ENCODE results near the gene SAMD14.

SAMD14 gene

GRCh38 chr17:50115756-50116155, 14.2 kb downstream of the SAMD14 start:
- no peak overlapping the region for H3K4me3 ChIP-seq (ENCODE audit: low read depth, low read length)

GRCh38 chr17:50114849-50115357, 15.1 kb downstream of the SAMD14 start:
- H3K9me3 ChIP-seq (ENCODE audit: control insufficient read depth, insufficient read depth, low read length): no peaks in the 10 kb centered on the region

More at GRCh38 chr17:50115756-50116155, 14.2 kb downstream of the SAMD14 start:
- Histone ChIP-seq H3K36me3 (ENCODE audit: control insufficient read depth, insufficient read depth, low read length) (no peaks in the 10 kb centered on the region), H3K4me1 (ENCODE audit: control insufficient read depth, insufficient read depth, low read length) (peaks cover 9% of the 10 kb centered on the region), H3K9ac (ENCODE audit: low read depth, low read length) (no peak overlapping the region), H3K9me3 (ENCODE audit: control insufficient read depth, insufficient read depth, low read length) (no peaks in the 10 kb centered on the region), H3K27ac (ENCODE audit: low read depth, low read length) (no peak overlapping the region), H3K27me3 (ENCODE audit: control insufficient read depth, insufficient read depth, low read length) (peaks cover 24% of the 10 kb centered on the region)

GRCh38 chr17:50114401-50114800, 15.6 kb downstream of the SAMD14 start:
- H3K27me3 ChIP-seq (ENCODE audit: control insufficient read depth, insufficient read depth, low read length): peaks cover 16% of the 10 kb centered on the region
- H3K9me3 ChIP-seq (ENCODE audit: control insufficient read depth, insufficient read depth, low read length): no peaks in the 10 kb centered on the region
- no peak overlapping the region for H3K27ac ChIP-seq (ENCODE audit: low read depth, low read length)
- H3K4me3 ChIP-seq (ENCODE audit: low read depth, low read length): no peak overlapping the region
- H3K36me3 ChIP-seq (ENCODE audit: control insufficient read depth, insufficient read depth, low read length): no peaks in the 10 kb centered on the region
- H3K9ac ChIP-seq (ENCODE audit: low read depth, low read length): no peak overlapping the region
- H3K4me1 ChIP-seq (ENCODE audit: control insufficient read depth, insufficient read depth, low read length): peaks cover 9% of the 10 kb centered on the region

More at GRCh38 chr17:50114849-50115357, 15.1 kb downstream of the SAMD14 start:
- no peaks in the 10 kb centered on the region for H3K36me3 ChIP-seq (ENCODE audit: control insufficient read depth, insufficient read depth, low read length)
- H3K9ac ChIP-seq (ENCODE audit: low read depth, low read length): no peak overlapping the region
- H3K27ac ChIP-seq (ENCODE audit: low read depth, low read length): no peak overlapping the region
- H3K4me1 ChIP-seq (ENCODE audit: control insufficient read depth, insufficient read depth, low read length): peaks cover 9% of the 10 kb centered on the region
- H3K27me3 ChIP-seq (ENCODE audit: control insufficient read depth, insufficient read depth, low read length): peaks cover 18% of the 10 kb centered on the region
- H3K4me3 ChIP-seq (ENCODE audit: low read depth, low read length): no peak overlapping the region

GRCh38 chr17:50113624-50114320, 16.2 kb downstream of the SAMD14 start:
- Histone ChIP-seq H3K4me3 (ENCODE audit: low read depth, low read length) (no peak overlapping the region), H3K27ac (ENCODE audit: low read depth, low read length) (no peak overlapping the region), H3K27me3 (ENCODE audit: control insufficient read depth, insufficient read depth, low read length) (peaks cover 10% of the 10 kb centered on the region), H3K36me3 (ENCODE audit: control insufficient read depth, insufficient read depth, low read length) (no peaks in the 10 kb centered on the region), H3K9me3 (ENCODE audit: control insufficient read depth, insufficient read depth, low read length) (no peaks in the 10 kb centered on the region), H3K9ac (ENCODE audit: low read depth, low read length) (no peak overlapping the region), H3K4me1 (ENCODE audit: control insufficient read depth, insufficient read depth, low read length) (peaks cover 9% of the 10 kb centered on the region)

- H3K9me3 ChIP-seq (ENCODE audit: control insufficient read depth, insufficient read depth, low read length): no peaks in the 10 kb centered on the region
- peaks cover 1% of the 10 kb centered on the region for H3K27me3 ChIP-seq (ENCODE audit: control insufficient read depth, insufficient read depth, low read length)
- no peak overlapping the region for H3K4me3 ChIP-seq (ENCODE audit: low read depth, low read length)
- no peak overlapping the region for H3K27ac ChIP-seq (ENCODE audit: low read depth, low read length)
- H3K4me1 ChIP-seq (ENCODE audit: control insufficient read depth, insufficient read depth, low read length): peaks cover 9% of the 10 kb centered on the region
- H3K36me3 ChIP-seq (ENCODE audit: control insufficient read depth, insufficient read depth, low read length): no peaks in the 10 kb centered on the region
- no peak overlapping the region for H3K9ac ChIP-seq (ENCODE audit: low read depth, low read length)
These were observed 17.3 kb downstream of the SAMD14 start for GRCh38 chr17:50112694-50113093.

- H3K27ac ChIP-seq (ENCODE audit: low read depth, low read length): peak overlapping the region; percentile 73
These were observed 18.0 kb downstream of the SAMD14 start for GRCh38 chr17:50111673-50112655.

GRCh38 chr17:50110591-50111349, 19.2 kb downstream of the SAMD14 start:
- H3K36me3 ChIP-seq (ENCODE audit: control insufficient read depth, insufficient read depth, low read length): no peaks in the 10 kb centered on the region
- H3K9ac ChIP-seq (ENCODE audit: low read depth, low read length): no peak overlapping the region
- peaks cover 9% of the 10 kb centered on the region for H3K4me1 ChIP-seq (ENCODE audit: control insufficient read depth, insufficient read depth, low read length)
- H3K27me3 ChIP-seq (ENCODE audit: control insufficient read depth, insufficient read depth, low read length): no peaks in the 10 kb centered on the region
- no peak overlapping the region for H3K4me3 ChIP-seq (ENCODE audit: low read depth, low read length)
- peak overlapping the region; percentile 73 for H3K27ac ChIP-seq (ENCODE audit: low read depth, low read length)
- H3K9me3 ChIP-seq (ENCODE audit: control insufficient read depth, insufficient read depth, low read length): no peaks in the 10 kb centered on the region

More at GRCh38 chr17:50111673-50112655, 18.0 kb downstream of the SAMD14 start:
- no peak overlapping the region for H3K4me3 ChIP-seq (ENCODE audit: low read depth, low read length)
- H3K27me3 ChIP-seq (ENCODE audit: control insufficient read depth, insufficient read depth, low read length): no peaks in the 10 kb centered on the region
- H3K36me3 ChIP-seq (ENCODE audit: control insufficient read depth, insufficient read depth, low read length): no peaks in the 10 kb centered on the region
- no peaks in the 10 kb centered on the region for H3K9me3 ChIP-seq (ENCODE audit: control insufficient read depth, insufficient read depth, low read length)
- no peak overlapping the region for H3K9ac ChIP-seq (ENCODE audit: low read depth, low read length)
- peaks cover 9% of the 10 kb centered on the region for H3K4me1 ChIP-seq (ENCODE audit: control insufficient read depth, insufficient read depth, low read length)

GRCh38 chr17:50109785-50110184, 20.2 kb downstream of the SAMD14 start:
- Histone ChIP-seq H3K9ac (ENCODE audit: low read depth, low read length) (no peak overlapping the region), H3K27ac (ENCODE audit: low read depth, low read length) (no peak overlapping the region), H3K4me1 (ENCODE audit: control insufficient read depth, insufficient read depth, low read length) (peaks cover 4% of the 10 kb centered on the region; the same call in 1 of the 2 replicates), H3K9me3 (ENCODE audit: control insufficient read depth, insufficient read depth, low read length) (no peaks in the 10 kb centered on the region), H3K27me3 (ENCODE audit: control insufficient read depth, insufficient read depth, low read length) (no peaks in the 10 kb centered on the region), H3K4me3 (ENCODE audit: low read depth, low read length) (no peak overlapping the region), H3K36me3 (ENCODE audit: control insufficient read depth, insufficient read depth, low read length) (no peaks in the 10 kb centered on the region)

- no peaks in the 10 kb centered on the region for H3K27me3 ChIP-seq (ENCODE audit: control insufficient read depth, insufficient read depth, low read length)
- no peaks in the 10 kb centered on the region for H3K36me3 ChIP-seq (ENCODE audit: control insufficient read depth, insufficient read depth, low read length)
- H3K4me1 ChIP-seq (ENCODE audit: control insufficient read depth, insufficient read depth, low read length): no peaks in the 10 kb centered on the region; the same call in 1 of the 2 replicates
- H3K9ac ChIP-seq (ENCODE audit: low read depth, low read length): no peak overlapping the region
- no peak overlapping the region for H3K4me3 ChIP-seq (ENCODE audit: low read depth, low read length)
- H3K27ac ChIP-seq (ENCODE audit: low read depth, low read length): no peak overlapping the region
- no peaks in the 10 kb centered on the region for H3K9me3 ChIP-seq (ENCODE audit: control insufficient read depth, insufficient read depth, low read length)
These were observed 20.8 kb downstream of the SAMD14 start for GRCh38 chr17:50109207-50109606.

GRCh38 chr17:50108556-50108955, 21.4 kb downstream of the SAMD14 start:
- no peak overlapping the region for H3K4me3 ChIP-seq (ENCODE audit: low read depth, low read length)
- H3K4me1 ChIP-seq (ENCODE audit: control insufficient read depth, insufficient read depth, low read length): no peaks in the 10 kb centered on the region; the same call in 1 of the 2 replicates
- H3K9ac ChIP-seq (ENCODE audit: low read depth, low read length): no peak overlapping the region
- H3K27ac ChIP-seq (ENCODE audit: low read depth, low read length): no peak overlapping the region
- no peaks in the 10 kb centered on the region for H3K9me3 ChIP-seq (ENCODE audit: control insufficient read depth, insufficient read depth, low read length)
- H3K27me3 ChIP-seq (ENCODE audit: control insufficient read depth, insufficient read depth, low read length): no peaks in the 10 kb centered on the region
- H3K36me3 ChIP-seq (ENCODE audit: control insufficient read depth, insufficient read depth, low read length): no peaks in the 10 kb centered on the region

All from HUES48 (cell line).